Endometrial microvascular endothelial cells (primary cell): ENCODE results near the gene HP1BP3. TPM values are rescaled to one million over a fixed set of nuclear protein-coding genes. Genes with fewer than 3 reads are reported as not detected.

Experiments
- in situ Hi-C: cut with HindIII; loops from 2 replicates; pipeline ENCODE4 v1.10.0; 2017; ENCODE audit warnings: low sequenced_read_pairs, low pct_unique_long_range_greater_than_20kb; ENCODE audit errors: inconsistent ontology term
- total RNA-seq: library from RNA; depleted of rRNA; stranded (reverse); fragments of >200 nt; gene quantifications from one replicate; pipeline ENCODE4 v1.2.3, GENCODE V29; 2015; ENCODE audit errors: inconsistent ontology term

HP1BP3 gene
- total RNA-seq, 1 donor from 2014 or later: 182 TPM

- in situ Hi-C loops: no loop called here
These were observed 11.4 kb downstream of the HP1BP3 start for GRCh38 chr1:20775700-20776099.

- in situ Hi-C loops: no loop called here
These were observed 15.3 kb downstream of the HP1BP3 start for GRCh38 chr1:20771780-20772179.

- in situ Hi-C loops: no loop called here
These were observed 16.6 kb downstream of the HP1BP3 start for GRCh38 chr1:20770314-20771087.

- in situ Hi-C loops: no loop called here
These were observed 19.8 kb downstream of the HP1BP3 start for GRCh38 chr1:20767271-20767670.

GRCh38 chr1:20763417-20763816 lies 23.7 kb downstream of the HP1BP3 start:
- in situ Hi-C loops: no loop called here

- in situ Hi-C loops: no loop called here
These were observed 26.8 kb downstream of the HP1BP3 start for GRCh38 chr1:20760322-20760721.

GRCh38 chr1:20753589-20753988 lies 33.5 kb downstream of the HP1BP3 start:
- in situ Hi-C loops: no loop called here

- in situ Hi-C loops: no loop called here
These were observed 35.6 kb downstream of the HP1BP3 start for GRCh38 chr1:20751462-20751990.

GRCh38 chr1:20742671-20743070 lies 44.4 kb downstream of the HP1BP3 start:
- in situ Hi-C loops: no loop called here

- in situ Hi-C loops: no loop called here
These were observed 46.3 kb downstream of the HP1BP3 start for GRCh38 chr1:20740781-20741180.

GRCh38 chr1:20739225-20739624 lies 47.9 kb downstream of the HP1BP3 start:
- in situ Hi-C loops: no loop called here

GRCh38 chr1:20735581-20736111 lies 51.5 kb downstream of the HP1BP3 start:
- in situ Hi-C loops: no loop called here

- in situ Hi-C loops: no loop called here
These were observed 53.6 kb downstream of the HP1BP3 start for GRCh38 chr1:20733360-20733975.

GRCh38 chr1:20732588-20733359 lies 54.3 kb downstream of the HP1BP3 start, which contains the start of gene SH2D5:
TSS of gene SH2D5 (minus strand) at chr1:20732703. CDS start at chr1:20728044, 4,659 bp downstream.
- in situ Hi-C loops: no loop called here

- in situ Hi-C loops: no loop called here
These were observed 55.0 kb downstream of the HP1BP3 start for GRCh38 chr1:20732071-20732587.

- in situ Hi-C loops: no loop called here
These were observed 55.8 kb downstream of the HP1BP3 start for GRCh38 chr1:20731057-20731991.

- in situ Hi-C loops: no loop called here
These were observed 56.4 kb downstream of the HP1BP3 start for GRCh38 chr1:20730690-20731056.
